Activated T-cell treated with anti-CD3 and anti-CD28 coated beads for 1 hour (primary cell): Measurements from ENCODE around the gene DDX6.
"Not testable (repeated sequence)": the region's sequence is repeated elsewhere in the genome, so short reads cannot be mapped to it uniquely, and the experiment has no call there.

ENCODE experiments used
- DNase-seq: peaks from one replicate; pipeline ENCODE4 v3.0.0-alpha.2; 2020; ENCODE audit warnings: low read depth

DDX6 gene

GRCh38 chr11:118791961-118792569, 1.1 kb upstream of the DDX6 start:
- peak; percentile 19 for DNase-seq

DNA sequence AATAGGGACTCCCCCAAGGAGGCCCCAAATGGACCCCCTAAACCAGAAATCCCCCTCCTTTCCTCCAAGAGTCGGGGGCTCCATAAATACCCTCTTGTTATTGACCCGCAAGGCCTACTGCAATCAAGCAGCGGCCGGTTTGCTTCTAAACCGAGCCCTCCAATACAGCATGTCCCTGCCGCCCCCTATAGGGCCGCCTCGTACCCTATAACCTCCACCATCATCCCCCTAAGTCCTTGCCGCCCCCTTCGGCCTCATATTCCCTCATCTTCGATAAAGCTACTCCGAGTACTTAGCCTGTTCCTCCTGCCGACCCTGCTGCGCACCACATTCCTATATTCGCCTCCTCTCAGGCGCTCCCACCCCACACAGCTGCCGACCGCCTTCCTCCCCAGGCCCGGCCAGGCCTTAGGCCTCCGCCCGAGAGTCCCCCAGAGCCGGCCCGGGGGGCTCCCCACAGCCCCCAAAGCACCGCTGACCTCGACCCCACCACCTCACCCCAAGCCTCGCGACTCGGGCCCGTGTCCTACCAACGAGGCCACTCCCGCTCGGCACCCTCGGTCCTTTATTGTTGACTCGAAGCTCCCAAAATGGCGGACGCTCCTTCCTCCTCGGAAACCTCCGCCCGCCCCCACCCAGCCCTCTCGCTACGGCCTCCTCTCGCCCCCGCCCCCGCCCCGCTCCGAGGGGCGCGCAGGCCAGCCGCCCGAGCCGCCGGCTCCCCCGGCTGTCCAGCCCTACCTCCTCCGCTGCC, 430 bp downstream of the DDX6 start:
- peak; percentile 48 for DNase-seq

DNA sequence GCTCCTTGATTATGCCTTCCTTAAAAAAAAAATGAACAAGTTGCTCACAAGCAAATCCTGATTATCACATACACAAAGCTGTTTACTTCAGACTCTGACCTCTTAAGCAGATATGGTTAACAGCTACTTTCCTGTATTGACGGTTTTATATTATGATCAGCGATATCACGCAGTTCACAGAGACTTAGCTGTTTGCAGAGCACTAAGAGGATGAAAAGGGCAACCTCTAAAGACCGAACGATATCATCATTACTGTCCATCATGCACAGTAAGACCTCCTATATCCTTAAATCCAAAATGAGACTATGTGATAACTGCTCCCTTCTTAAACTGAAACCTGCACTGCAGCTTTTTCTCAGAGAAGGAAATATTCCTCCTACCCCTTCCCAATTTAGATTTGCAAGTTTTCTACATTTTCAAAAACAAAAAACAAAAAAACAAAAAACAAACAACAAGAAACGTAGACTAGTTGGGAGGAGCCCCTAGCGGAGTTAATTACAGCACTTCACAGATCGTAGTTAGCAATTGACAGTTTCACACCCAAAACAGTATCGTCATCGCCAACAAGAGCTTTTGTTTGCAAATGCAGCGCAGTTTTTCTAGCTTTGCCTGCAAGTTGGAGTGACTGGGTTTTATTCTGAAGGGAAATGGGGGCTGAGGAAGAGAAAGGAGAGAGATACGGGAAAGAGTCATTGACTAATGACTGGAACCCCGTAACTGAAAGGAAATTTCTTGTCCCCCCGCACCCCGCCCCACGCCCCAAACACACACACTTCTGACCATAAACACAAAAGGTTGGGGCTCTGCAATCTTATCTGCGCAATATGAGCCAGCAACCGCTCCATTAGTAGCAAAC, 1.2 kb downstream of the DDX6 start:
- DNase-seq: peak; percentile 13

DNA sequence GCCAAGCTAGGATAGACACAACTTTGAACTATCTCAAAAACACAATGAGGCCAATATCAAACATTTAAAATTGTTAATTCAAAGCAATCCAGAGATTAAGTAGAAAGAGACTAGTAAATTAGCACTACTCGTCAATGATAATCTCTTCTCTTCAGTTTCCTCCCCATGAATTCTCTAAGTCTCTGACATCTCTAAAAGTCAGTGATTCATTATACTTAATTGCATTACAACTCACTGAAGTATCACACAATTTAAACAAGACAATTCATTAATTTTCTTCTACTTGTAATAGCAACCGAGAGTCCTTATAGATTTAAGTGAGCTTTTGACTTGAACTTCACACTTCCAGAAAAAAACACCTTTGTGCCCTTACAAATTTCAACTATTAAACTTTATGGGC, 4.3 kb downstream of the DDX6 start:
- no peak for DNase-seq

DNA sequence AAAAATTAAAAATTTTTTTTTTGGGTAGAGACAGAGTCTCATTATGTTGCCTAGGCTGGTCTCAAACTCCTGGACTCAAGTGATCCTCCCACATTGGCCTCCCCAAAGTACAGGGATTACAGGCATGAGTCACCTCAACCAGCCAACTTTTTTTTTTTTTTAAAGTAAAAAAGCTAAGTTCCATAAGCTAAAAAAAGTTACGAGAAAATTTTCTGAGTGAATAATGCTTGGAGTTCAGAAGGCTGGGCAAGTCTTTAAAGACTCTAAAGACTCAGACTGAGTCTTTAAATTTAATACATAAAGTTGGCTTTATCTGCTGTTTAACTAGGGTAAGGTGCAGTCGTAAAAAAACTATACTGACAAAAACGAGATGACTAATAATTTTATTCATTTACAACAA, 5.6 kb downstream of the DDX6 start:
- no peak for DNase-seq

GRCh38 chr11:118783724-118784495, 7.1 kb downstream of the DDX6 start:
- no peak for DNase-seq

DNA sequence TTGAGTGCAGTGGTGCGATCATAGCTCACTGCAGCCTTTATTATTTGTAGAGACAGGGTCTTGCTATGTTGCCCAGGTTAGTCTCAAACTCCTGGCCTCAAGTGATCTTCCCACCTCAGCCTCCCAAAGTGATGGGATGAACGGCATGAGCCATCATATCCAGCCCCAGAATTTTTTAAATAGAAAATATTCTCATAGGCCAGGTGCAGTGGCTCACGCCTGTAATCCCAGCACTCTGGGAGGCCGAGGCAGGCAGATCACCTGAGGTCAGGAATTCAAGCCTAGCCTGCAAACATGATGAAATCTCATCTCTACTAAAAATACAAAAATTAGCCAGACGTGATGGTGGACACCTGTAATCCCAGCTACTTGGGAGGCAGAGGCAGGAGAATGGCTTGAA, 7.6 kb downstream of the DDX6 start:
- not testable (repeated sequence) for DNase-seq

DNA sequence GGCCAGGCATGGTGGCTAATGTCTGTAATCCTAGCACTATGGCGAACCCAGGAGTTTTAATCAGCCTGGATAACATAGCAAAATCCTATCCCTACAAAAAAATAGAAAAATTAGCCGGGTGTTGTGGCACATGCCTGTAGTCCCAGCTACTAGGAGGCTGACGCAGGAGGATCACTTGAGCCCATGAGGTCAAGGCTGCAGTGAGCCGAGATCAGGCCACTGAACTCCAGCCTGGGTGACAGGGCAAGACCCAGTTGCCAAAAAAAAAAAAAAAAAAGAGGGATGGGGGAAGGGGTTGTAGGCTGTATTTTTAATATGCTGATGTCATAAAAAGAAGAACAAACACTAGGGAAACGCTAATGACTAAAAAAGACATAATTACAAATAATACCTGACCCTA, 12.1 kb downstream of the DDX6 start:
- DNase-seq: no peak

DNA sequence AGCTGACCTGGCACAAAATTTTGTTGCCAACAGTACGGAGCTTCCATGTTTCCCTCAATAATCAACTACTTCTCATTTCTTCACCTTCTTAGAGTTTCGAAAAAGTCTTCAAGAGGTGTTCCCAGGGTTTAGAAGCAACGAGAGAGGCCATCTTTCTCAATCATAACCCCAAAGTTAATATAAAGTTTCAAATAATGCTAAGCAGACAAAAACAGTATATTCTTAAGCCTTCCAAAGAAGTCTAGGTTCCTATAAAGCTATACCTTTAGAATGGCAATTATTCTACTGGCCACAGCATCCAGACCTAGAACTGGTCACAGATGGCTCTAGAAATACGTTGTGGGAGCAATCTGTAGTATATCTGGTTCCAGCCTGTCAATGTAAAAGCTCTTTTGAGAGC, 16.9 kb downstream of the DDX6 start:
- no peak for DNase-seq

DNA sequence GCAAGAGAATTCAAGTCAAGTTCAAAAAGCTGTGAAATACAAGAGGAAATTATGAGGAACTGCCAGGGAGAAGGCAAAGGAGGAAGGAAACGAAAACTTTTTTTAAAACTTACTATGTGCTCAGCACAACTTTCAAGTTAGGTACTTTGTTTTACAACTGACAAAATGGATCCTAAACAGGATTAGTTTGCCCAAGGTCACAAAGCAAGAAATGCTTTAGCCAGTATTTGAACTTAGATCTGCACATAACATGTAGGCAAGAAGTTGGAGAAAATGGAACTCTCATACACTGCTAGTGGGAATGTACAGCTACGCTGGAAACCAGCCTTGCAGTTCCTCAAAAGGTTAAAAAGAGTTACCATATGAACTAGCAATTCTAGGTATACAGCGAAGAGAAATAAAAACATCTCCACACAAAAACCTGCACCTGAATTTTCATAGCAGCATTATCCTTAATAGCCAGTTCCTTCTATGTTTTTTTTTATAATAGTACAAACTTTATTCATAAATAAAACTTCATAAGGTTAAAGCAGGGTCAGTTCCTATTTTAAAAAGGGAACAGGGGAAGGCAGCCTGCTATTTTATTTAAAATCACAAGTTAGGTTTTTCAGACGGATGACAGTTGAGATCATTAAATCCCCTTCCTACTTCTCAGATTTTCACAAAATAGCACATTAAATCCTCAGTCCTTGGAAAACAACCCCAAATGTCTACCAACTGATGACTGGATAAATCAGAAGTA, 19.2 kb downstream of the DDX6 start:
- DNase-seq: no peak

DNA sequence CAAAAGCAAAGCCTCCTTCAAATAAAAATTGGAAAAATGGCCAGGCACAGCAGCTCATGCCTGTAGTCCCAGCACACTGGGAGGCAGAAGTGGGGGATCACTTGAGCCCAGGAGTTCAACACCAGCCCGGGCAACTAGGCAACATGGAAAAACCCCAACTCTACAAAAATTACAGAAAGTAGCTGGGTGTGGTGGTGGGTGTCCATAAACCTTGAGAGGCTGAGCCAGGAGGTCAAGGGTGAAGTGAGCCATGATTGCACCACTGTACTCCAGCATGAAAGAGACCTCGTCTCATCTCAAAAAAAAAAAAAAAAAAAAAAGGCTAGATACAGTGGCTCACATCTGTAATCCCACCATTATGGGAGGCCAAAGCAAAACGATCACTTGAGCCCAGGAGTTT, 22.3 kb downstream of the DDX6 start:
- DNase-seq: no peak

DNA sequence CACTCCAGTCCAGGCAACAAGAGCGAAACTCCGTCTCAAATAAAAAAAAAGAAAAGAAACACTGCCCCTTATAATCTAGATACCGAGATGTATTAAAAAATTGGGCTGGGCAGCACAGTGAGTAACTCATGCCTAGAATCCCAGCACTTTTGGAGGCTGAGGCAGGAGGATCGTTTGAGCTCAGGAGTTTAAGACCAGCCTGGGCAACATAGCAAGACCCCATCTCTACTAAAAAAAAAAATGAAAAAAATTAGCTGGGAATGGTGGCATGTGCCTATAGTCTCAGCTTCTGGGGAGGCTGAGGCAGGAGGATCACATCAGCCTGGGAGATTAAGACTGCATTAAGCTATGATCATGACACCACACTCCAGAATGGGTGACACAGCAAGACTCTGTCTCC, 24.9 kb downstream of the DDX6 start:
- no peak for DNase-seq

DNA sequence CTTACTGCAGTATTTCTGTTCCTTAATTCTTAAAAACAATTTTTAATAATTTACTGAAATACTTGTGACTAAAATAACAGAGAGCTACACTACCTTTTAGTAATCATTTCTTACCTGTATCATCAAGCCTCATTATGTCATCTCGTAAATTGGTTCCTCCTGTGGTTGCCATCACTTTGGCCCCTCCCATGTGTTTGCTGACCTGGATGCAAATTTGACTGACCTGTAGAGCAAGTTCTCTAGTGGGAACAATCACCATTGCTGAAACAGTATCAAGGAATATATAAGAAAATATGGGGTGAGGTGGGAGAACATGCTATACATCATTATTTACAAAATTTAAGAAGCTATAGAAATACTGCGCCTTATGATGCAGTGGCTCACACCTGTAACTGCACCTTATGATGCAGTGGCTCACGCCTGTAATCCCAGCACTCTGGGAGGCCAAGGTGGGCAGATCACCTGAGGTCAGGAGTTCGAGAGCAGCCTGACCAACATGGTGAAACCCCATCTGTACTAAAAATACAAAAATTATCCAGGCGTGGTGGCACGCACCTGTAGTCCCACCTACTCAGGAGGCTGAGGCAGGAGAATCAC, 25.8 kb downstream of the DDX6 start:
- not testable (repeated sequence) for DNase-seq

GRCh38 chr11:118763041-118763440, 27.9 kb downstream of the DDX6 start:
- DNase-seq: no peak

DNA sequence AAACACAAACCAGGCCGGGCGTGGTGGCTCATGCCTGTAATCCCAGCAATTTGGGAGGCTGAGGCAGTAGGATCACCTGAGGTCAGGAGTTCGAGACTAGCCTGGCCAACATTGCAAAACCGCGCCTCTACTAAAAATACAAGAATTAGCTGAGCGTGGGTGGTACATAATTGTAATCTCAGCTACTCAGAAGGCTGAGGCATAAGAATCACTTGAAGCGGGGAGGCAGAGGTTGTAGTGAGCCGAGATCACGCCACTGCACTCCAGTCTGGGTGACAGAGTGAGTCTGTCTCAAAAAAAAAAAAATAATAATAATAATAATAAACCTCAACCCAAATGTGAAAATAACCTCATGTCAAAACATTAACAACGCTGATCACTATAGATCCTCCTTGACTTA, 29.0 kb downstream of the DDX6 start:
- not testable (repeated sequence) for DNase-seq

- no peak for DNase-seq
These were observed 33.0 kb downstream of the DDX6 start for GRCh38 chr11:118757876-118758399.

- DNase-seq: no peak
These were observed 38.3 kb downstream of the DDX6 start for GRCh38 chr11:118752654-118753053.

- DNase-seq: no peak
These were observed 41.5 kb downstream of the DDX6 start for GRCh38 chr11:118749429-118749828.

DNA sequence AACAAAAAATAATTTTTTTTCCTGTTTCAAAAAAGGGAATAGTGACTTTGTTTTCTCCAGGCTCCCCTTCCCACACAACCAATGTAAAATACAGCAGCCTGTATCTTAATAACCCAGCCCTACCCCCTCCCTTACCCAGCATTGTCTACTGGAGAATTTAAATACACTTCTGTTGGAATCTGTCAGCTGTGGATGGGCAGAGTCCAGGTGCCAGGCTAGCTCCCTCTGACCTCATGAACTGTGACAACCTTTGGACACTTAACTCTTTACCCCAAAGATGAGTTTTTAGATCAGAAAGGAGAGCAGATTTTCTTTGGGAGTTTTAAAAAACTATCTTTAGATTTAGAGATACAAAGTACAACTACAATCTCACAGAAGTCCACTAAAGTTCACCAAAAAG, 42.9 kb downstream of the DDX6 start:
- no peak for DNase-seq

- DNase-seq: no peak
These were observed 43.9 kb downstream of the DDX6 start for GRCh38 chr11:118746988-118747585.
